Stimulated activated CD8-positive, alpha-beta memory T cell treated with anti-CD3 and anti-CD28 coated beads, Interleukin-12 subunit alpha, Interleukin-12 subunit beta, amount 100 ng/mL, for 1 hour (primary cell): Measurements from ENCODE around the gene FAR1.

Source experiments
- DNase-seq: peaks from one replicate; pipeline ENCODE4 v3.0.0-alpha.2; 2020; ENCODE audit warnings: low read depth

Gene FAR1

GRCh38 chr11:13777341-13777985, 109.0 kb downstream of the FAR1 start:
- DNase-seq, result no peak

- no peak for DNase-seq
These were observed 109.9 kb downstream of the FAR1 start for GRCh38 chr11:13778345-13778744.

- DNase-seq, result no peak
These were observed 112.7 kb downstream of the FAR1 start for GRCh38 chr11:13781153-13781552.
